Psoas muscle (tissue), 8 donors: ENCODE results near the gene CPT2. TPM values are rescaled to one million over a fixed set of nuclear protein-coding genes. Genes with fewer than 3 reads are reported as not detected.

Experiments used
- ATAC-seq, 4 donors: fragments of 200-7000 bp; cut with Tn5 transposase; one replicate each; pipeline ENCODE4 v1.9.1; 2020; ENCODE audit warnings: moderate library complexity in 3 of 4, mild to moderate bottlenecking in 2 of 4
- DNase-seq, 2 donors: peaks; one replicate each; pipeline ENCODE4 v3.0.0-alpha.2; 2020
- H3K27ac ChIP-seq: fragments of 200-600 bp; one replicate; pipeline ENCODE4 v1.8.0; 2022
- H3K27me3 ChIP-seq, 3 donors: fragments of 200-600 bp in 1 of 3; one replicate each; pipeline versions ENCODE4 v1.6.1 to v1.8.0; 2013 to 2022; ENCODE audit warnings: low read length in 2 of 3, mild to moderate bottlenecking in 2 of 3, moderate library complexity in 1 of 3; ENCODE audit not compliant: insufficient read depth in 3 of 3
- H3K36me3 ChIP-seq, 2 donors: fragments of 200-600 bp in 1 of 2; one replicate each; pipeline versions ENCODE4 v1.6.1 to v1.8.0; 2013 to 2022; ENCODE audit warnings: low read depth in 1 of 2, mild to moderate bottlenecking in 1 of 2, moderate library complexity in 1 of 2; ENCODE audit not compliant: insufficient read depth in 1 of 2
- H3K4me1 ChIP-seq: fragments of 200-600 bp; one replicate; pipeline ENCODE4 v1.8.0; 2022
- H3K4me3 ChIP-seq: fragments of 200-600 bp; one replicate; pipeline ENCODE4 v1.8.0; 2022; ENCODE audit warnings: mild to moderate bottlenecking
- H3K9me3 ChIP-seq: fragments of 200-600 bp; one replicate; pipeline ENCODE4 v1.8.0; 2022
- WGBS, 3 donors: extraction: QIAGEN DNeasy Blood & Tissue Kit; methylation state at CpG; one replicate each; pipeline versions ENCODE4 v1.1.6 to v1.1.7; 2013; 5-methylcytosine and 5-hydroxymethylcytosine counted together
- intact Hi-C, 2 donors: fragments of 100-400 bp; cut with DNase I; formaldehyde crosslinking; loops; one replicate each; pipeline versions ENCODE4 v1.11.0 to v1.14.2; 2022
- polyA plus RNA-seq, 3 donors: library from polyadenylated mRNA; stranded (reverse); fragments of 200-250 nt; gene quantifications; one replicate each; pipeline ENCODE4 v1.2.3, GENCODE V29; 2013
- total RNA-seq, 4 donors: library from RNA; stranded (reverse); fragmentation: NEBNext Ultra II Directional in 2 of 4; extraction: Animal tissue kit (Norgen Biotek cat#: 25700) in 2 of 4; gene quantifications; one replicate each; pipeline versions ENCODE4 v1.2.1 to v1.2.4, GENCODE V29; 2021 to 2023
- TF ChIP-seq, protein P1 (sequence below): fragments of 200-600 bp; IDR thresholded peaks from one replicate; pipeline ENCODE4 v1.8.0; 2022; ENCODE audit warnings: antibody characterized with exemption
- donor health status: healthy with polysubstance abuse.
- donor health status: DM: no; HTN: no; CAD: no; lungs with moderate emphysema.
- donor health status: Bipolar disorder and iron deficiency.
- donor health status: healthy.
- donor health status: DM: yes; HTN: yes; CAD: no.
- donor health status: DM: no; HTN: no; CAD: no.
- donor health status: DM: no; HTN: no; CAD: no.
- donor health status: DM: yes; HTN: yes; CAD: no.

Gene CPT2
- total and polyA plus RNA-seq, 7 donors: 8.1 to 31.6 (median 18.7) TPM

DNA sequence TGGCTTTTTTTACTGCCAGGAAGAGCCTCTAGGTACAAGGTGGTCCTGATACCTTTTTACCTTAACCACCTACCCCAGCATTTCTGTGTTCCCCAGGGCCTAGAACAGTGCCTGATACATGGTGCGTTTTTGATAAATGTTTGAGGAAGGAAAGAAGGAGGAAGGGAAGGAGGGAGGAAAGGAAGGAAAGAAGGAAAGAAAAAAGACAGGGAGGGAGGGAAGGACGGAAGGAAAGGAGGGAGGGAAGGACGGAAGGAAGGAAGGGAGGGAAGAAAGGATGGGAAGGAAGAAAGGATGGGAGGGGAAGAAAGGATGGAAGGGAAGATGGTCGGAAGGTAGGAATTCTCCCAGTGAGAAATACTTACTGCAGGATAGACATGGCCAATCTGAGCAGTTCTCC, 53.7 kb downstream of the CPT2 start:
- Histone ChIP-seq H3K9me3 (no peaks in the 10 kb centered on the region), H3K27me3 (no peaks in the 10 kb centered on the region), H3K36me3 (no peaks in the 10 kb centered on the region), H3K4me1 (no peaks in the 10 kb centered on the region), H3K27ac (no peak overlapping the region), H3K4me3 (no peak overlapping the region)
- intact Hi-C loops: no loop called here
- DNase-seq (no peak), ATAC-seq (no peak)
- TF ChIP-seq, protein P1, sequence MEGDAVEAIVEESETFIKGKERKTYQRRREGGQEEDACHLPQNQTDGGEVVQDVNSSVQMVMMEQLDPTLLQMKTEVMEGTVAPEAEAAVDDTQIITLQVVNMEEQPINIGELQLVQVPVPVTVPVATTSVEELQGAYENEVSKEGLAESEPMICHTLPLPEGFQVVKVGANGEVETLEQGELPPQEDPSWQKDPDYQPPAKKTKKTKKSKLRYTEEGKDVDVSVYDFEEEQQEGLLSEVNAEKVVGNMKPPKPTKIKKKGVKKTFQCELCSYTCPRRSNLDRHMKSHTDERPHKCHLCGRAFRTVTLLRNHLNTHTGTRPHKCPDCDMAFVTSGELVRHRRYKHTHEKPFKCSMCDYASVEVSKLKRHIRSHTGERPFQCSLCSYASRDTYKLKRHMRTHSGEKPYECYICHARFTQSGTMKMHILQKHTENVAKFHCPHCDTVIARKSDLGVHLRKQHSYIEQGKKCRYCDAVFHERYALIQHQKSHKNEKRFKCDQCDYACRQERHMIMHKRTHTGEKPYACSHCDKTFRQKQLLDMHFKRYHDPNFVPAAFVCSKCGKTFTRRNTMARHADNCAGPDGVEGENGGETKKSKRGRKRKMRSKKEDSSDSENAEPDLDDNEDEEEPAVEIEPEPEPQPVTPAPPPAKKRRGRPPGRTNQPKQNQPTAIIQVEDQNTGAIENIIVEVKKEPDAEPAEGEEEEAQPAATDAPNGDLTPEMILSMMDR: no peak
- WGBS, 3 donors: 77 to 88% (median 86%) methylated on average over 4 of the region's 4 CpGs

DNA sequence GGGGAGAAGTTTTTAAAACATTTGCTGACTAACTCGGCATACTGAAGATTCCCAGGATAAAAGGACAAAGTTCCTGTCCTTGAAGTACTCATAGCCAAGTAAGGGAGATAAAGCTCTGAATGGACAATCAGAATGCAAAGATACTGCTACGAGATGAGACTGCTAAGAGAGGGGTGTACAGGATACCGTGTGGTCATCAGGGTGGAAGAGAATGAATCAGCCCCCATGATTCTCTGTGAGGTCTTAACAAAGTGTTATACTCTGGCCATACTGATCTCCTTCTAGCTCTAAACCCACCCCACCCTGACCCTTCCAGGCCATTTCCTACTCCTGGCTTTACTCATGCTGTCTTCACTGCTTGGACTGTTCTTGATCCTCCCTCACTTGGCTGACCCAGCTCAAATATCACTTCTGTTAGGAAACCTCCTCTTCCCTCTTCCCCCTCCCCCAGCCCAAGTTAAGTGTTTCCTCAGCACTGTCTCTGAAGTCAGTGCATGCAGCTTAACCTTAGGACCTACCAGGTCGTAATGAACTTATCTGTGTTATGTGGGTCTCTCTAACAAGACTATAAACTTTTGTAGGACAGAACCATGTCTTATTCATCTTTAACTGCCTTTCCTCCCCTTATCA, 57.5 kb downstream of the CPT2 start:
- no peaks in the 10 kb centered on the region for H3K27me3 ChIP-seq
- TF ChIP-seq, protein P1: no peak
- 76 to 80% (median 78%) methylated on average over 4 of the region's 4 CpGs for whole genome bisulfite sequencing, 3 donors
- DNase-seq (no peak), ATAC-seq (no peak)
- no peak overlapping the region for H3K4me3 ChIP-seq
- H3K4me1 ChIP-seq: no peaks in the 10 kb centered on the region
- H3K36me3 ChIP-seq: no peaks in the 10 kb centered on the region
- intact Hi-C loops: no loop called here
- H3K9me3 ChIP-seq: no peaks in the 10 kb centered on the region
- H3K27ac ChIP-seq: no peak overlapping the region

DNA sequence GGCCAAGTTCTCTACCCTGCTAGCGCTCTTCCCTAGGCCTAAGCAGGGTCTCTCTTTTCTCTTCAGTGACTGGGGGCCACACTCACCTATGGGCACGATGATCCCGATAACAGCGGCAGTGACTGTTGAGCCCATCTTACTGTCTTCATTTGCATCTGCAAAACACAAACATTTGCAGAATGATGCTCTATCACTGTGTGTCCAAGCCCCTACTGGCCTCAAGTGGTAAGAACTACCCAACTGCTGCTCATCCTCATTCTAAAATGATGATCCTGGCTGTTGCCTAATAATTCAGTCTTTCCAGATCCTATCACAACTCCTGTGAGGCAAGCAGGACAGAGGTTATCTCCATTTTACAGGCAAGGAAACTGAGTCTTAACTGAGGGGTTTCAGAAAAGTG, 58.4 kb downstream of the CPT2 start:
- Histone ChIP-seq H3K9me3 (no peaks in the 10 kb centered on the region), H3K27me3 (no peaks in the 10 kb centered on the region), H3K27ac (no peak overlapping the region), H3K4me1 (no peaks in the 10 kb centered on the region), H3K4me3 (no peak overlapping the region), H3K36me3 (no peaks in the 10 kb centered on the region)
- DNase-seq: no peak
- TF ChIP-seq, protein P1: no peak
- intact Hi-C loops: no loop called here
- WGBS, 3 donors: 97 to 99% (median 98%) methylated on average over 4 of the region's 4 CpGs
- no peak for ATAC-seq

DNA sequence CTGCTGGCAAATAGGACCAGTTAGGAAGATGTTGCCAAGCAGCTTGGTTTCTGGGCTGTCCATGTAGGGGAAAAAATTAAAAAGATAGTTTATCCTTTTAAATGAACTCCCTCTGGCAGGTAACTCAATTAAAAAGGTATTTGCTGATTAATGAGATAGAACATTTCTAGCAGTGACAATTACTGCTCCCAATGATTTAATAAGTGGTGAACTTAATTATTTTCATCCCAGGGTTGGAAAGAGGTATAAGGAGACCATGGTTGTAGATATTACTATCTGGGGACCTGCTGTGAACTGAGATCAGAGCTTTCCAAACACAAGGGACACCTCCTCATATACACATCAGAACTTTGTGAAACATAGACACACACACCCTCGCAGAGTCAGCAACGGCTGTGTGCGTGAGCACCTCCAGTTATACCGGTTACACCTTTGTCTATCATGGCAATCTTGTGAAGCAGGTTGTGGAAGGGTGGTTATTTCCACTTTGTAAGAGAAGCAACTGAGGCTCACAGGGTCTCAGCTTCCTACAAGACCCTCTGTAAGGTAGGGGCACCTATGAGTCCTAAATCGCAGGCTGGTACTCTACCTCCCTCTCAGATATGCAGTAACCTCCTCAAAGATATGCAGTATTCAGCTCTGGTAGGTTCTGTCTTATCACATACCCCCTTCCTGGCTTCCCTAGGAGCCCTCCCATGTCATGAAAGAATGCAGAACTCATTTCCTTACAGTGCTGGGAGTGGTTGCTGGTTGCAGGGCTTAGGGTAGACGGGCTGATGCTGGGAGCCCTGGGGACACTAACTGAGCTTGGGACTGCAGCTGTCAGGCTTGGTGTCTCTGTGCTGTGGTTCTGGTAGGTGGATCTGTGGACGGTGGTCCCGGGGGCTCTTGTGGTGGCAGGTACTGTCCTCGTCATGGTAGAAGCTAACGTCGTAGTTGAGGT, 60.2 kb downstream of the CPT2 start:
- Histone ChIP-seq H3K27ac (no peak overlapping the region), H3K27me3 (no peaks in the 10 kb centered on the region), H3K9me3 (no peaks in the 10 kb centered on the region), H3K36me3 (no peaks in the 10 kb centered on the region), H3K4me1 (no peaks in the 10 kb centered on the region), H3K4me3 (no peak overlapping the region)
- 91 to 94% (median 93%) methylated on average over 11 of the region's 11 CpGs for WGBS, 3 donors
- intact Hi-C loops: no loop called here
- ATAC-seq: no peak
- DNase-seq: no peak
- TF ChIP-seq, protein P1: no peak
